Measurements from ENCODE around the gene PKIG. TPM values are rescaled to one million over a fixed set of nuclear protein-coding genes. Genes with fewer than 3 reads are reported as not detected.

Gene PKIG
- total RNA-seq, 4 donors from 2014 or later = 21.5 to 42.6 (median 28.2) TPM

- 56 to 68% methylated on average over 4 of the region's 4 CpGs for WGBS, 2 donors
Measured at GRCh38 chr20:44598423-44599305, 16.3 kb downstream of the PKIG start.

GRCh38 chr20:44599715-44600114, 17.3 kb downstream of the PKIG start:
- 67 to 77% methylated on average over 1 of the region's 1 CpG for WGBS, 2 donors
- no peak for TF ChIP-seq POLR2A (IDR thresholded peaks at IDR 0.05)
- no peak for TF ChIP-seq CTCF (IDR thresholded peaks at IDR 0.05)
- intact Hi-C loops (cut with DNase I; ENCODE audit: low total_unique reads) = loop anchor here (10.0 kb wide), 1 partner anchor 55 kb away; no protein-coding TSS in a partner anchor
- DNase-seq (ENCODE audit: low spot score in 2 of 2) = peak in 1 of 2 donors; percentile 57
- H3K4me3 ChIP-seq (ENCODE audit: low read depth, poor library complexity, severe bottlenecking) = no peak overlapping the region

More at GRCh38 chr20:44598423-44599305, 16.3 kb downstream of the PKIG start:
- TF ChIP-seq CTCF (IDR thresholded peaks at IDR 0.05) (no peak), POLR2A (IDR thresholded peaks at IDR 0.05) (no peak)
- DNase-seq (ENCODE audit: low spot score in 2 of 2) = no peak
- H3K4me3 ChIP-seq (ENCODE audit: low read depth, poor library complexity, severe bottlenecking) = no peak overlapping the region
- intact Hi-C loops (cut with DNase I; ENCODE audit: low total_unique reads) = no loop called here

GRCh38 chr20:44600301-44600700, 17.9 kb downstream of the PKIG start:
- 88 to 89% methylated on average over 4 of the region's 4 CpGs for WGBS, 2 donors
- TF ChIP-seq POLR2A (IDR thresholded peaks at IDR 0.05) (no peak), CTCF (IDR thresholded peaks at IDR 0.05) (no peak)
- no peak overlapping the region for H3K4me3 ChIP-seq (ENCODE audit: low read depth, poor library complexity, severe bottlenecking)
- peak in 1 of 2 donors; percentile 40 for DNase-seq (ENCODE audit: low spot score in 2 of 2)
- intact Hi-C loops (cut with DNase I; ENCODE audit: low total_unique reads) = loop anchor here (10.0 kb wide), 1 partner anchor 56 kb away; no protein-coding TSS in a partner anchor

- 51 to 59% methylated on average over 11 of the region's 11 CpGs for WGBS, 2 donors
- no peak for TF ChIP-seq POLR2A (IDR thresholded peaks at IDR 0.05)
- no peak for TF ChIP-seq CTCF (IDR thresholded peaks at IDR 0.05)
- DNase-seq (ENCODE audit: low spot score in 2 of 2) = peak in 1 of 2 donors; percentile 83
- intact Hi-C loops (cut with DNase I; ENCODE audit: low total_unique reads) = loop anchor here (10.0 kb wide), 1 partner anchor 56 kb away; no protein-coding TSS in a partner anchor
- H3K4me3 ChIP-seq (ENCODE audit: low read depth, poor library complexity, severe bottlenecking) = no peak overlapping the region
Measured at GRCh38 chr20:44600758-44601201, 18.4 kb downstream of the PKIG start.

GRCh38 chr20:44601236-44601671, 18.9 kb downstream of the PKIG start:
- WGBS, 2 donors = 37 to 68% methylated on average over 6 to 7 of the region's 7 CpGs
- H3K4me3 ChIP-seq (ENCODE audit: low read depth, poor library complexity, severe bottlenecking) = no peak overlapping the region
- TF ChIP-seq POLR2A (IDR thresholded peaks at IDR 0.05) = no peak
- TF ChIP-seq CTCF (IDR thresholded peaks at IDR 0.05) = no peak
- DNase-seq (ENCODE audit: low spot score in 2 of 2) = peak in 1 of 2 donors; percentile 81
- intact Hi-C loops (cut with DNase I; ENCODE audit: low total_unique reads) = loop anchor here (10.0 kb wide), 1 partner anchor 56 kb away; no protein-coding TSS in a partner anchor
